ENCODE data around the gene STAG1. TPM values are rescaled to one million over a fixed set of nuclear protein-coding genes. Genes with fewer than 3 reads are reported as not detected.

The STAG1 gene
- total and polyA plus RNA-seq, 9 of the 15 experiments (the other 6 are each of a cell fraction or from before 2014, with no cell fraction given) = 2.7 to 17.7 (median 8.8) TPM

DNA sequence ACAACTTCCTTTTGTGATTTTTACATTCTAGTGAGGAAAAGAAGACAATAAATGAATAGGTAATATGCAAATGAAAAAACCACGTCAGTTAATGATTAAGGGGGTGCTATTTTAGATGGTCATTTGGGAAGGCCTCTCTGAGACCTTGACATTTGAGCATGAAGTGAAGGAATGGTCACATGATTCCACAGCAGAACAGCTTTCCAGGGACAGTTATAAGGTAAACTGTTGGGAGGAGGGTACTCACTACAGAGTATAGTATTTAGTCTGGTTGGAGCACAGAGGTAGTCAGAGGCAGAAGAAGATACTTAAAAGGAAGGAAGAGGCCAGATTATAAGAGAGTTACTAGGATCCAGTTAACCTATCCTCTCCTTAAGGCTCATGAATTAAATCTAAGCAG is 246.5 kb downstream of the STAG1 start (continued):
- TF ChIP-seq, protein P1, sequence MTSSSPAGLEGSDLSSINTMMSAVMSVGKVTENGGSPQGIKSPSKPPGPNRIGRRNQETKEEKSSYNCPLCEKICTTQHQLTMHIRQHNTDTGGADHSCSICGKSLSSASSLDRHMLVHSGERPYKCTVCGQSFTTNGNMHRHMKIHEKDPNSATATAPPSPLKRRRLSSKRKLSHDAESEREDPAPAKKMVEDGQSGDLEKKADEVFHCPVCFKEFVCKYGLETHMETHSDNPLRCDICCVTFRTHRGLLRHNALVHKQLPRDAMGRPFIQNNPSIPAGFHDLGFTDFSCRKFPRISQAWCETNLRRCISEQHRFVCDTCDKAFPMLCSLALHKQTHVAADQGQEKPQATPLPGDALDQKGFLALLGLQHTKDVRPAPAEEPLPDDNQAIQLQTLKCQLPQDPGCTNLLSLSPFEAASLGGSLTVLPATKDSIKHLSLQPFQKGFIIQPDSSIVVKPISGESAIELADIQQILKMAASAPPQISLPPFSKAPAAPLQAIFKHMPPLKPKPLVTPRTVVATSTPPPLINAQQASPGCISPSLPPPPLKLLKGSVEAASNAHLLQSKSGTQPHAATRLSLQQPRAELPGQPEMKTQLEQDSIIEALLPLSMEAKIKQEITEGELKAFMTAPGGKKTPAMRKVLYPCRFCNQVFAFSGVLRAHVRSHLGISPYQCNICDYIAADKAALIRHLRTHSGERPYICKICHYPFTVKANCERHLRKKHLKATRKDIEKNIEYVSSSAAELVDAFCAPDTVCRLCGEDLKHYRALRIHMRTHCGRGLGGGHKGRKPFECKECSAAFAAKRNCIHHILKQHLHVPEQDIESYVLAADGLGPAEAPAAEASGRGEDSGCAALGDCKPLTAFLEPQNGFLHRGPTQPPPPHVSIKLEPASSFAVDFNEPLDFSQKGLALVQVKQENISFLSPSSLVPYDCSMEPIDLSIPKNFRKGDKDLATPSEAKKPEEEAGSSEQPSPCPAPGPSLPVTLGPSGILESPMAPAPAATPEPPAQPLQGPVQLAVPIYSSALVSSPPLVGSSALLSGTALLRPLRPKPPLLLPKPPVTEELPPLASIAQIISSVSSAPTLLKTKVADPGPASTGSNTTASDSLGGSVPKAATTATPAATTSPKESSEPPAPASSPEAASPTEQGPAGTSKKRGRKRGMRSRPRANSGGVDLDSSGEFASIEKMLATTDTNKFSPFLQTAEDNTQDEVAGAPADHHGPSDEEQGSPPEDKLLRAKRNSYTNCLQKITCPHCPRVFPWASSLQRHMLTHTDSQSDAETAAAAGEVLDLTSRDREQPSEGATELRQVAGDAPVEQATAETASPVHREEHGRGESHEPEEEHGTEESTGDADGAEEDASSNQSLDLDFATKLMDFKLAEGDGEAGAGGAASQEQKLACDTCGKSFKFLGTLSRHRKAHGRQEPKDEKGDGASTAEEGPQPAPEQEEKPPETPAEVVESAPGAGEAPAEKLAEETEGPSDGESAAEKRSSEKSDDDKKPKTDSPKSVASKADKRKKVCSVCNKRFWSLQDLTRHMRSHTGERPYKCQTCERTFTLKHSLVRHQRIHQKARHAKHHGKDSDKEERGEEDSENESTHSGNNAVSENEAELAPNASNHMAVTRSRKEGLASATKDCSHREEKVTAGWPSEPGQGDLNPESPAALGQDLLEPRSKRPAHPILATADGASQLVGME (CRISPR knock-in tag; IDR thresholded peaks at IDR 0.05) = no peak
- TF ChIP-seq, protein P2, sequence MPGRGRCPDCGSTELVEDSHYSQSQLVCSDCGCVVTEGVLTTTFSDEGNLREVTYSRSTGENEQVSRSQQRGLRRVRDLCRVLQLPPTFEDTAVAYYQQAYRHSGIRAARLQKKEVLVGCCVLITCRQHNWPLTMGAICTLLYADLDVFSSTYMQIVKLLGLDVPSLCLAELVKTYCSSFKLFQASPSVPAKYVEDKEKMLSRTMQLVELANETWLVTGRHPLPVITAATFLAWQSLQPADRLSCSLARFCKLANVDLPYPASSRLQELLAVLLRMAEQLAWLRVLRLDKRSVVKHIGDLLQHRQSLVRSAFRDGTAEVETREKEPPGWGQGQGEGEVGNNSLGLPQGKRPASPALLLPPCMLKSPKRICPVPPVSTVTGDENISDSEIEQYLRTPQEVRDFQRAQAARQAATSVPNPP (IDR thresholded peaks at IDR 0.05; ENCODE audit: borderline replicate concordance, insufficient read depth, insufficient read length) = no peak
- TF ChIP-seq, protein P3, sequence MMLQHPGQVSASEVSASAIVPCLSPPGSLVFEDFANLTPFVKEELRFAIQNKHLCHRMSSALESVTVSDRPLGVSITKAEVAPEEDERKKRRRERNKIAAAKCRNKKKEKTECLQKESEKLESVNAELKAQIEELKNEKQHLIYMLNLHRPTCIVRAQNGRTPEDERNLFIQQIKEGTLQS (IDR thresholded peaks at IDR 0.05) = no peak
- TF ChIP-seq, protein P3 (CRISPR knock-in tag; conservative IDR thresholded peaks at IDR 0.05) = no peak
- TF ChIP-seq KAT8 (IDR thresholded peaks at IDR 0.05; ENCODE audit: low read depth) (no peak), ZKSCAN8 (CRISPR knock-in tag; IDR thresholded peaks at IDR 0.05) (no peak), ESRRA (IDR thresholded peaks at IDR 0.05; ENCODE audit: borderline replicate concordance, low read depth) (no peak), ZNF717 (CRISPR knock-in tag; IDR thresholded peaks at IDR 0.05) (no peak)

Data from K562 (cell line).